ENCODE measurements around the gene CASQ2. TPM values are rescaled to one million over a fixed set of nuclear protein-coding genes. Genes with fewer than 3 reads are reported as not detected.
A peak's percentile ranks its signal among the peaks of the same experiment; 100 is the strongest.

Gene CASQ2
- polyA plus RNA-seq, 3 donors = not detected

- H3K4me2 ChIP-seq (replicated peaks; ENCODE audit: extremely low read depth, low read length, poor library complexity, severe bottlenecking) = no peak overlapping the region
- TF ChIP-seq, protein P1, sequence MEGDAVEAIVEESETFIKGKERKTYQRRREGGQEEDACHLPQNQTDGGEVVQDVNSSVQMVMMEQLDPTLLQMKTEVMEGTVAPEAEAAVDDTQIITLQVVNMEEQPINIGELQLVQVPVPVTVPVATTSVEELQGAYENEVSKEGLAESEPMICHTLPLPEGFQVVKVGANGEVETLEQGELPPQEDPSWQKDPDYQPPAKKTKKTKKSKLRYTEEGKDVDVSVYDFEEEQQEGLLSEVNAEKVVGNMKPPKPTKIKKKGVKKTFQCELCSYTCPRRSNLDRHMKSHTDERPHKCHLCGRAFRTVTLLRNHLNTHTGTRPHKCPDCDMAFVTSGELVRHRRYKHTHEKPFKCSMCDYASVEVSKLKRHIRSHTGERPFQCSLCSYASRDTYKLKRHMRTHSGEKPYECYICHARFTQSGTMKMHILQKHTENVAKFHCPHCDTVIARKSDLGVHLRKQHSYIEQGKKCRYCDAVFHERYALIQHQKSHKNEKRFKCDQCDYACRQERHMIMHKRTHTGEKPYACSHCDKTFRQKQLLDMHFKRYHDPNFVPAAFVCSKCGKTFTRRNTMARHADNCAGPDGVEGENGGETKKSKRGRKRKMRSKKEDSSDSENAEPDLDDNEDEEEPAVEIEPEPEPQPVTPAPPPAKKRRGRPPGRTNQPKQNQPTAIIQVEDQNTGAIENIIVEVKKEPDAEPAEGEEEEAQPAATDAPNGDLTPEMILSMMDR (IDR thresholded peaks at IDR 0.05) = peak; percentile 62
These were observed 4.0 kb downstream of the CASQ2 start for GRCh38 chr1:115764541-115764940.

DNA sequence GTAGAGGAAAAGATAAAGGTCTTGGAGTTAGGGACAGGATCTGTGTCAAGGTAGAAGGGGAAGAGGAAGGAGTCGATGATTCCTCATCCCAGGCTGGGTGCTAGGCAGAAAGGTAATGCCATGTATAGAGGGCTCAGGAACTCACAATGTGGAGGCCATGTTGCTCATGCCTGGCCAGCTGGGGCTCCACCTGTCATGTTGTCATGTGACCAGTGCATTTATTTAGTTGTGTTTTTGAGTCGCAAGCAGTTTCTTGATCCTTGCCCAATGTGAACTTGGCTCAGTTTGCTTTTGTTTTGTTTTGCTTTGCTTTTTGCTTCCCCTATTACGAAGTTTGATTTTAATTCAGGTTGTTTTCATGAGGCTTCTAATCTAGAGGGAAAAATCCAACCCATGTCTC lies 5.7 kb downstream of the CASQ2 start:
- H3K79me2 ChIP-seq (ENCODE audit: insufficient read depth, low read length) = no peaks in the 10 kb centered on the region
- Mint-ChIP-seq H3K9me3 (peaks cover 2 to 15% (median 7%) of the 10 kb centered on the region in 7 donors), H3K36me3 (no peaks in the 10 kb centered on the region), H3K27me3 (ENCODE audit: low read depth in 3 of 3) (peaks cover 1 to 4% (median 3%) of the 10 kb centered on the region in 3 donors), H3K4me3 (no peak overlapping the region), H3K27ac (no peak overlapping the region), H3K4me1 (peaks cover 3% of the 10 kb centered on the region)
- TF ChIP-seq, protein P1 (IDR thresholded peaks at IDR 0.05) = no peak
- H3K36me3 ChIP-seq (replicated peaks in 1 of 2; ENCODE audit: control insufficient read depth in 1 of 2, insufficient read depth in 2 of 2, low read length in 2 of 2) = no peaks in the 10 kb centered on the region
- intact Hi-C loops (cut with micrococcal nuclease) = no loop called here
- no peaks in the 10 kb centered on the region for H4K20me1 ChIP-seq (ENCODE audit: insufficient read depth, low read length)
- no peaks in the 10 kb centered on the region for H3K27me3 ChIP-seq (ENCODE audit: control insufficient read depth in 2 of 2, insufficient read depth in 2 of 2, low read length in 2 of 2)
- no peak overlapping the region for H3K4me2 ChIP-seq (replicated peaks; ENCODE audit: extremely low read depth, low read length, poor library complexity, severe bottlenecking)
- H3K4me3 ChIP-seq (replicated peaks in 1 of 3; ENCODE audit: low read depth in 2 of 3, low read length in 3 of 3) = no peak overlapping the region
- no peak overlapping the region for H3K27ac ChIP-seq (ENCODE audit: low read depth in 1 of 2, low read length in 2 of 2)
- H3K9me3 ChIP-seq (replicated peaks in 1 of 2; ENCODE audit: control insufficient read depth in 1 of 2, insufficient read depth in 1 of 2, low read length in 2 of 2) = no peaks in the 10 kb centered on the region
- H3K9ac ChIP-seq (ENCODE audit: insufficient read depth, low read length, poor library complexity, severe bottlenecking) = no peak overlapping the region
- WGBS (ENCODE audit: insufficient coverage) = 97% methylated on average over 3 of the region's 3 CpGs
- no peaks in the 10 kb centered on the region for H3K4me1 ChIP-seq (ENCODE audit: control insufficient read depth in 1 of 2, insufficient read depth in 2 of 2, low read length in 2 of 2)
- H2AFZ ChIP-seq (ENCODE audit: insufficient read depth, low read depth, low read length, poor library complexity, severe bottlenecking) = no peak overlapping the region
- no peak for DNase-seq

More at GRCh38 chr1:115764541-115764940, 4.0 kb downstream of the CASQ2 start:
- peaks cover 3% of the 10 kb centered on the region for H3K4me1 Mint-ChIP-seq
- Histone ChIP-seq H2AFZ (ENCODE audit: insufficient read depth, low read depth, low read length, poor library complexity, severe bottlenecking) (no peak overlapping the region), H3K27ac (ENCODE audit: low read depth in 1 of 2, low read length in 2 of 2) (no peak overlapping the region), H4K20me1 (ENCODE audit: insufficient read depth, low read length) (no peaks in the 10 kb centered on the region), H3K79me2 (ENCODE audit: insufficient read depth, low read length) (no peaks in the 10 kb centered on the region), H3K4me1 (ENCODE audit: control insufficient read depth in 1 of 2, insufficient read depth in 2 of 2, low read length in 2 of 2) (no peaks in the 10 kb centered on the region), H3K36me3 (replicated peaks in 1 of 2; ENCODE audit: control insufficient read depth in 1 of 2, insufficient read depth in 2 of 2, low read length in 2 of 2) (no peaks in the 10 kb centered on the region), H3K4me3 (replicated peaks in 1 of 3; ENCODE audit: low read depth in 2 of 3, low read length in 3 of 3) (no peak overlapping the region), H3K9me3 (replicated peaks in 1 of 2; ENCODE audit: control insufficient read depth in 1 of 2, insufficient read depth in 1 of 2, low read length in 2 of 2) (no peaks in the 10 kb centered on the region), H3K27me3 (ENCODE audit: control insufficient read depth in 2 of 2, insufficient read depth in 2 of 2, low read length in 2 of 2) (no peaks in the 10 kb centered on the region), H3K9ac (ENCODE audit: insufficient read depth, low read length, poor library complexity, severe bottlenecking) (no peak overlapping the region)
- H3K27ac Mint-ChIP-seq = no peak overlapping the region
- DNase-seq = peak; percentile 6 to 38 (median 25)
- H3K27me3 Mint-ChIP-seq (ENCODE audit: low read depth in 3 of 3) = peaks cover 1 to 4% (median 3%) of the 10 kb centered on the region in 3 donors
- intact Hi-C loops (cut with micrococcal nuclease) = no loop called here
- H3K4me3 Mint-ChIP-seq = no peak overlapping the region
- peaks cover 0 to 10% (median 4%) of the 10 kb centered on the region in 7 donors for H3K9me3 Mint-ChIP-seq
- no peaks in the 10 kb centered on the region for H3K36me3 Mint-ChIP-seq
- no CpG with 5 or more reads among the region's 1 CpG for WGBS (ENCODE audit: insufficient coverage)
